GM23248 (cell line): ENCODE data around the gene TMEM35B. TPM values are rescaled to one million over a fixed set of nuclear protein-coding genes. Genes with fewer than 3 reads are reported as not detected.

Source experiments
- DNase-seq: peaks from one replicate; pipeline ENCODE4 v3.0.0-alpha.2; 2015
- H2AFZ ChIP-seq: fragments of 200-600 bp; sonication (generic); 2 replicates; pipeline ENCODE4 v1.6.1; 2016; ENCODE audit warnings: antibody characterized with exemption
- H3F3A ChIP-seq: fragments of 200-600 bp; sonication (generic); 2 replicates; pipeline ENCODE4 v1.6.1; 2016; ENCODE audit warnings: mild to moderate bottlenecking, antibody characterized with exemption, mixed run types; ENCODE audit not compliant: insufficient read depth
- H3K27ac ChIP-seq: fragments of 200-600 bp; sonication (generic); 2 replicates; pipeline ENCODE4 v1.5.1; 2016; ENCODE audit warnings: mild to moderate bottlenecking
- H3K27me3 ChIP-seq: fragments of 200-600 bp; sonication (generic); replicated peaks from 2 replicates; pipeline ENCODE4 v1.6.1; 2016; ENCODE audit warnings: mild to moderate bottlenecking; ENCODE audit not compliant: insufficient read depth
- H3K36me3 ChIP-seq: fragments of 200-600 bp; sonication (generic); 2 replicates; pipeline ENCODE4 v1.6.1; 2016; ENCODE audit warnings: low read depth, mild to moderate bottlenecking
- H3K4me1 ChIP-seq: fragments of 200-600 bp; sonication (generic); 2 replicates; pipeline ENCODE4 v1.6.1; 2016; ENCODE audit warnings: mild to moderate bottlenecking; ENCODE audit not compliant: insufficient read depth
- H3K4me2 ChIP-seq: fragments of 200-600 bp; sonication (generic); one replicate; pipeline ENCODE4 v1.6.1; 2016; ENCODE audit warnings: mild to moderate bottlenecking; ENCODE audit not compliant: unreplicated experiment
- H3K4me3 ChIP-seq: fragments of 200-600 bp; sonication (generic); 2 replicates; pipeline ENCODE4 v1.5.1; 2016; ENCODE audit warnings: mild to moderate bottlenecking
- H3K79me2 ChIP-seq: fragments of 200-600 bp; sonication (generic); 2 replicates; pipeline ENCODE4 v1.6.1; 2016; ENCODE audit warnings: mild to moderate bottlenecking; ENCODE audit not compliant: insufficient read depth
- H3K9ac ChIP-seq: fragments of 200-600 bp; sonication (generic); 2 replicates; pipeline ENCODE4 v1.6.1; 2016; ENCODE audit warnings: mild to moderate bottlenecking
- H3K9me2 ChIP-seq: fragments of 200-600 bp; sonication (generic); 2 replicates; pipeline ENCODE4 v1.6.1; 2016; ENCODE audit warnings: mixed run types, mild to moderate bottlenecking, moderate library complexity; ENCODE audit not compliant: insufficient read depth
- H3K9me3 ChIP-seq: fragments of 200-600 bp; sonication (generic); one replicate; pipeline ENCODE4 v1.6.1; 2017; ENCODE audit warnings: low read depth
- H4K20me1 ChIP-seq: fragments of 200-600 bp; sonication (generic); 2 replicates; pipeline ENCODE4 v1.6.0; 2016; ENCODE audit not compliant: insufficient read depth
- EZH2 ChIP-seq: fragments of 200-600 bp; sonication (generic); IDR thresholded peaks from 2 replicates; pipeline ENCODE4 v1.6.1; 2018; ENCODE audit warnings: antibody characterized with exemption, mild to moderate bottlenecking; ENCODE audit not compliant: insufficient read depth, poor library complexity, severe bottlenecking
- EZH2phosphoT487 ChIP-seq: fragments of 200-600 bp; sonication (generic); IDR thresholded peaks from 2 replicates; pipeline ENCODE4 v1.6.1; 2018; ENCODE audit warnings: antibody characterized with exemption, moderate library complexity, mild to moderate bottlenecking, low read depth; ENCODE audit not compliant: insufficient read depth
- WGBS, 2 experiments: methylation state at CpG; one replicate each; pipeline ENCODE4 v1.1.6; 2015 to 2017; ENCODE audit warnings: low lambda C conversion rate in 2 of 2, low coverage in 1 of 2; ENCODE audit errors: missing lambda C conversion rate in 2 of 2; 5-methylcytosine and 5-hydroxymethylcytosine counted together
- in situ Hi-C: fragments of 300-500 bp; cut with MboI; formaldehyde crosslinking; loops from 2 replicates; pipeline ENCODE4 v1.15.0; 2020
- polyA plus RNA-seq: library from polyadenylated mRNA; unstranded; fragments of >200 nt; fragmentation: Nextera tagmentation; extraction: Ambion mirVana; gene quantifications from 2 replicates; pipeline ENCODE4 v1.2.1, GENCODE V29; 2016
- total RNA-seq: library from RNA; depleted of rRNA; stranded (reverse); fragments of >200 nt; shearing (Covaris generic); gene quantifications from 2 replicates; pipeline ENCODE4 v1.2.3, GENCODE V29; 2014

The TMEM35B gene
- total and polyA plus RNA-seq, 2 experiments from 2014 or later: 49.9 to 114 TPM

DNA sequence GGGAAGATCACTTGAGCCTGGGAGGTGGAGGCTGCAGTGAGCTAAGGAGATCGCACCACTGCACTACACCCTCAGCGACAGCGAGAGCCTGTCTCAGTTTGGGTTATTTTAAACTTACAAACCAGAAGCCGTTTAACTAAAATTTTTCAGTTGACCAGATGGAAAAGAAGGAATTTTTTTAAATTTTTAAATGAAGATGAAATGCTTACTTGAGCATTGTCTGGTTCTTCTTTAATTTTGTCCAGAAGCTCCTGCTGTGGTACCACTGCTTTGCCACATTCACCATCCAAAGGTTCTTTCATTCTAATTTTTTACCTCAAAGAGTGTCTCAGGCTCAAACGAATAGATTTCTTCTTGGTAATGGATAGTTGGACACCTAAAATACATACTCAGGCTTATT lies 45.2 kb upstream of the TMEM35B start:
- H3K79me2 ChIP-seq: peaks cover 55% of the 10 kb centered on the region
- peak overlapping the region; percentile 88 for H3K4me2 ChIP-seq
- no peaks in the 10 kb centered on the region for H4K20me1 ChIP-seq
- peaks cover 10% of the 10 kb centered on the region for H3K4me1 ChIP-seq
- peak overlapping the region; percentile 82 for H2AFZ ChIP-seq
- no peaks in the 10 kb centered on the region for H3K36me3 ChIP-seq
- H3K4me3 ChIP-seq: peak overlapping the region; percentile 86
- TF ChIP-seq EZH2 (no peak), EZH2phosphoT487 (no peak)
- WGBS, 2 experiments: 67 to 70% methylated on average over 5 of the region's 5 CpGs
- H3K27ac ChIP-seq: peak overlapping the region; percentile 92
- no peaks in the 10 kb centered on the region for H3K27me3 ChIP-seq
- H3K9me2 ChIP-seq: no peaks in the 10 kb centered on the region
- in situ Hi-C loops: no loop called here
- DNase-seq: peak; percentile 10
- H3F3A ChIP-seq: peaks cover 11% of the 10 kb centered on the region
- H3K9me3 ChIP-seq: no peaks in the 10 kb centered on the region
- H3K9ac ChIP-seq: peak overlapping the region; percentile 94

GRCh38 chr1:35029761-35030160 lies 44.6 kb upstream of the TMEM35B start:
- Histone ChIP-seq H3F3A (peaks cover 11% of the 10 kb centered on the region), H3K9me3 (no peaks in the 10 kb centered on the region), H2AFZ (no peak overlapping the region), H3K4me2 (peak overlapping the region; percentile 88), H4K20me1 (no peaks in the 10 kb centered on the region), H3K27me3 (no peaks in the 10 kb centered on the region), H3K9ac (peak overlapping the region; percentile 94), H3K36me3 (0 out of 2 replicates have a peak, but pooled peaks cover under 1% of the 10 kb centered on the region), H3K4me3 (peak overlapping the region; percentile 86), H3K4me1 (peaks cover 10% of the 10 kb centered on the region), H3K79me2 (peaks cover 60% of the 10 kb centered on the region), H3K27ac (peak overlapping the region; percentile 92; the same call in 1 of the 2 replicates), H3K9me2 (no peaks in the 10 kb centered on the region)
- in situ Hi-C loops: no loop called here
- DNase-seq: peak; percentile 35
- no peak for TF ChIP-seq EZH2
- TF ChIP-seq EZH2phosphoT487: no peak

- H3K9me3 ChIP-seq: no peaks in the 10 kb centered on the region
- no peak for DNase-seq
- H3K27me3 ChIP-seq: no peaks in the 10 kb centered on the region
- in situ Hi-C loops: no loop called here
- no peak overlapping the region for H3K4me3 ChIP-seq
- H2AFZ ChIP-seq: no peak overlapping the region
- H3K9ac ChIP-seq: no peak overlapping the region
- no peak overlapping the region for H3K4me2 ChIP-seq
- peaks cover 52% of the 10 kb centered on the region for H3K36me3 ChIP-seq
- no peaks in the 10 kb centered on the region for H4K20me1 ChIP-seq
- no peaks in the 10 kb centered on the region for H3K4me1 ChIP-seq
- no peak overlapping the region for H3K27ac ChIP-seq
- peaks cover 17% of the 10 kb centered on the region; the same call in 1 of the 2 replicates for H3K79me2 ChIP-seq
- no peaks in the 10 kb centered on the region for H3K9me2 ChIP-seq
- H3F3A ChIP-seq: no peaks in the 10 kb centered on the region
- TF ChIP-seq EZH2phosphoT487: no peak
- TF ChIP-seq EZH2: no peak
These were observed 31.3 kb upstream of the TMEM35B start for GRCh38 chr1:35016406-35016805.

GRCh38 chr1:35014486-35014885 lies 29.3 kb upstream of the TMEM35B start:
- WGBS, 2 experiments: 95 to 96% methylated on average over 2 of the region's 2 CpGs
- Histone ChIP-seq H3K9ac (no peak overlapping the region), H4K20me1 (no peaks in the 10 kb centered on the region), H3K79me2 (no peaks in the 10 kb centered on the region), H2AFZ (no peak overlapping the region), H3K4me3 (no peak overlapping the region), H3K9me3 (no peaks in the 10 kb centered on the region), H3F3A (no peaks in the 10 kb centered on the region), H3K4me1 (no peaks in the 10 kb centered on the region), H3K27ac (no peak overlapping the region), H3K27me3 (no peaks in the 10 kb centered on the region), H3K36me3 (peaks cover 62% of the 10 kb centered on the region), H3K9me2 (no peaks in the 10 kb centered on the region), H3K4me2 (no peak overlapping the region)
- in situ Hi-C loops: no loop called here
- no peak for TF ChIP-seq EZH2phosphoT487
- TF ChIP-seq EZH2: no peak
- no peak for DNase-seq

DNA sequence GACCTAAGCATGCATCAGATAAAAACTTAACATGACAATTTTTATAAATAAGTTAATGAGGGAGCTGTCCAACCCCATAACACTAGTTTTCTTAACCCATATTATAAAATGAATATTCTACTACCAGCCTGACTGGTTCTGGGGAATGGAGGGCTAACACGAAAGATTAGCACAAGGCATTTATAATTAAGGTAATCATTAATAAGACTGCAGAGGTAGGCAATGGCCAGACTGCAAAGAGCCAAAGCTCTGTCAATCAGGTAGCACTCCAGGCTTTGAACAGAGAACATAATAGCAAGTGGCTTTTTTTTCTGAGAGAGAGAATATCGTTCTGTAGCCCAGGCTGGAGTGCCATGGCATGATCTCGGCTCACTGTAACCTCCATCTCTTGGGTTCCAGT lies 20.6 kb upstream of the TMEM35B start:
- Histone ChIP-seq H4K20me1 (no peaks in the 10 kb centered on the region), H2AFZ (no peak overlapping the region), H3K9ac (no peak overlapping the region), H3K4me2 (no peak overlapping the region), H3K27me3 (no peaks in the 10 kb centered on the region), H3K4me3 (no peak overlapping the region), H3F3A (no peaks in the 10 kb centered on the region), H3K27ac (no peak overlapping the region), H3K9me3 (no peaks in the 10 kb centered on the region), H3K4me1 (peaks cover 8% of the 10 kb centered on the region), H3K9me2 (no peaks in the 10 kb centered on the region), H3K79me2 (no peaks in the 10 kb centered on the region), H3K36me3 (peaks cover 45% of the 10 kb centered on the region)
- in situ Hi-C loops: no loop called here
- DNase-seq: no peak
- 85 to 90% methylated on average over 3 of the region's 3 CpGs for WGBS, 2 experiments
- TF ChIP-seq EZH2 (no peak), EZH2phosphoT487 (no peak)
